Thoracic aorta (tissue), 2 donors: ENCODE measurements around the gene PEX14. TPM values are rescaled to one million over a fixed set of nuclear protein-coding genes. Genes with fewer than 3 reads are reported as not detected.

Experiments
- ATAC-seq: fragments of 150-250 bp; one replicate; pipeline ENCODE4 v1.8.0; 2017; ENCODE audit warnings: low read depth; ENCODE audit not compliant: insufficient number of reproducible peaks, low FRiP score
- DNase-seq: peaks from one replicate; pipeline ENCODE4 v3.0.0-alpha.2; 2020; ENCODE audit warnings: low spot score
- H3K27ac ChIP-seq, 2 donors: fragments of 200-600 bp; sonication (generic); 1 replicate in 1 of 2; 2 replicates in 1 of 2; pipeline ENCODE4 v1.5.1; 2016; ENCODE audit warnings: mild to moderate bottlenecking in 2 of 2, moderate library complexity in 2 of 2
- H3K27me3 ChIP-seq: fragments of 200-600 bp; sonication (generic); replicated peaks from 2 replicates; pipeline ENCODE4 v1.6.0; 2016; ENCODE audit warnings: mild to moderate bottlenecking; ENCODE audit not compliant: insufficient read depth
- H3K36me3 ChIP-seq: fragments of 200-600 bp; sonication (generic); one replicate; pipeline ENCODE4 v1.5.1; 2016
- H3K4me1 ChIP-seq, 2 donors: fragments of 200-600 bp; sonication (generic); 1 replicate in 1 of 2; 2 replicates in 1 of 2; pipeline versions ENCODE4 v1.5.1 to v1.6.0; 2016; ENCODE audit warnings: low read depth in 2 of 2, mild to moderate bottlenecking in 1 of 2; ENCODE audit not compliant: control insufficient read depth in 1 of 2
- H3K4me3 ChIP-seq: fragments of 200-600 bp; sonication (generic); 2 replicates; pipeline ENCODE4 v1.5.1; 2016; ENCODE audit warnings: mild to moderate bottlenecking
- H3K9me3 ChIP-seq: fragments of 200-600 bp; sonication (generic); 2 replicates; pipeline ENCODE4 v1.5.1; 2016
- CTCF ChIP-seq: fragments of 200-600 bp; sonication (generic); IDR thresholded peaks from one replicate; pipeline ENCODE4 v1.5.1; 2019; ENCODE audit warnings: antibody characterized with exemption
- total RNA-seq, 2 donors: library from RNA; depleted of rRNA; stranded (reverse); fragments of >200 nt; gene quantifications; one replicate each; pipeline versions ENCODE4 v1.1.0 to v1.2.3, GENCODE V29; 2016

The PEX14 gene
- total RNA-seq, 2 donors from 2014 or later = 11.5 to 22.6 TPM

GRCh38 chr1:10510520-10511493 is 36.1 kb downstream of the PEX14 start:
- peak overlapping the region in 1 of 2 donors; percentile 25 for H3K27ac ChIP-seq
- no peak for TF ChIP-seq CTCF

GRCh38 chr1:10511494-10511885 is 36.7 kb downstream of the PEX14 start:
- Histone ChIP-seq H3K4me1 (peaks cover 11 to 40% of the 10 kb centered on the region in 2 donors), H3K36me3 (no peaks in the 10 kb centered on the region), H3K27me3 (no peaks in the 10 kb centered on the region), H3K4me3 (no peak overlapping the region), H3K27ac (no peak overlapping the region), H3K9me3 (no peaks in the 10 kb centered on the region)
- no peak for TF ChIP-seq CTCF
- DNase-seq = no peak
- no peak for ATAC-seq

More at GRCh38 chr1:10510520-10511493, 36.1 kb downstream of the PEX14 start:
- Histone ChIP-seq H3K4me3 (peak overlapping the region; percentile 28), H3K36me3 (no peaks in the 10 kb centered on the region), H3K4me1 (peaks cover 11 to 37% of the 10 kb centered on the region in 2 donors), H3K27me3 (no peaks in the 10 kb centered on the region), H3K9me3 (no peaks in the 10 kb centered on the region)
- no peak for ATAC-seq
- DNase-seq = no peak

GRCh38 chr1:10513199-10513598 is 38.4 kb downstream of the PEX14 start:
- H3K9me3 ChIP-seq = no peaks in the 10 kb centered on the region
- H3K27ac ChIP-seq = no peak overlapping the region
- no peak for DNase-seq
- peaks cover 7 to 31% of the 10 kb centered on the region in 2 donors for H3K4me1 ChIP-seq
- H3K4me3 ChIP-seq = no peak overlapping the region
- no peaks in the 10 kb centered on the region for H3K36me3 ChIP-seq
- TF ChIP-seq CTCF = no peak
- ATAC-seq = no peak
- H3K27me3 ChIP-seq = no peaks in the 10 kb centered on the region

GRCh38 chr1:10514490-10515235 is 39.9 kb downstream of the PEX14 start:
- H3K9me3 ChIP-seq = no peaks in the 10 kb centered on the region
- H3K36me3 ChIP-seq = no peaks in the 10 kb centered on the region
- DNase-seq (no peak), ATAC-seq (no peak)
- peaks cover 7 to 30% of the 10 kb centered on the region in 2 donors for H3K4me1 ChIP-seq
- TF ChIP-seq CTCF = peak; percentile 47
- H3K27ac ChIP-seq = no peak overlapping the region
- no peak overlapping the region for H3K4me3 ChIP-seq
- H3K27me3 ChIP-seq = no peaks in the 10 kb centered on the region
